ENCODE data around the gene IGF2BP3. TPM values are rescaled to one million over a fixed set of nuclear protein-coding genes. Genes with fewer than 3 reads are reported as not detected.

The IGF2BP3 gene
- total RNA-seq, 2 donors from 2014 or later: 0.15 to 0.60 TPM

Other genes with a start within 250 kb of the IGF2BP3 start
- 100 to 1,000 TPM; 109 to 134 TPM for gene GPNMB, start 223.7 kb downstream of the IGF2BP3 start, total RNA-seq
- 10 to 100 TPM; 78.3 to 78.7 TPM for gene MALSU1, start 171.2 kb downstream of the IGF2BP3 start, total RNA-seq
- gene TRA2A, start 61.5 kb upstream of the IGF2BP3 start, total RNA-seq: 10 to 100 TPM; 33.1 to 39.7 TPM
- 10 to 100 TPM in 1 of 2 donors, 1 to 10 TPM in 1; 8.4 to 10.9 TPM for gene CCDC126, start 126.9 kb upstream of the IGF2BP3 start, total RNA-seq
- gene FAM221A, start 209.7 kb upstream of the IGF2BP3 start, total RNA-seq: 1 to 10 TPM; 3.0 to 4.1 TPM
- under 1 TPM; 0.06 to 0.21 TPM for gene STK31, start 239.7 kb upstream of the IGF2BP3 start, total RNA-seq

All from left cardiac atrium (tissue), 2 donors.